Measurements from ENCODE around the gene CPED1. TPM values are rescaled to one million over a fixed set of nuclear protein-coding genes. Genes with fewer than 3 reads are reported as not detected.

The CPED1 gene
- total RNA-seq, 2 experiments from 2014 or later = not detected

- Histone ChIP-seq H3K4me1 (ENCODE audit: insufficient read depth, low read length, poor library complexity, severe bottlenecking) (peaks cover 10% of the 10 kb centered on the region), H2AFZ (ENCODE audit: low read length) (no peak overlapping the region; the same call in 1 of the 2 replicates), H3K4me2 (ENCODE audit: low read length) (no peak overlapping the region), H3K9me3 (ENCODE audit: low read length) (no peaks in the 10 kb centered on the region), H4K20me1 (ENCODE audit: insufficient read depth, low read length) (no peaks in the 10 kb centered on the region), H3K79me2 (ENCODE audit: insufficient read depth, low read depth, low read length) (no peaks in the 10 kb centered on the region), H3K9me2 (ENCODE audit: insufficient read depth, low read length) (no peaks in the 10 kb centered on the region), H3K4me3 (ENCODE audit: low read depth, low read length, poor library complexity, severe bottlenecking) (no peak overlapping the region), H3K27ac (ENCODE audit: low read depth, low read length, poor library complexity, severe bottlenecking) (no peak overlapping the region), H3K36me3 (ENCODE audit: insufficient read depth, low read length) (no peaks in the 10 kb centered on the region)
- no TSS peak for BruUV-seq (replicated peaks)
- intact Hi-C loops (cut with micrococcal nuclease; ENCODE audit: unreplicated experiment) = no loop called here
- CTCF ChIA-PET (ENCODE audit: unreplicated experiment) = no interaction called here
- TF ChIP-seq EZH2phosphoT487 (IDR thresholded peaks at IDR 0.05; ENCODE audit: borderline replicate concordance, low read depth, low read length) = no peak
- TF ChIP-seq, protein P1, sequence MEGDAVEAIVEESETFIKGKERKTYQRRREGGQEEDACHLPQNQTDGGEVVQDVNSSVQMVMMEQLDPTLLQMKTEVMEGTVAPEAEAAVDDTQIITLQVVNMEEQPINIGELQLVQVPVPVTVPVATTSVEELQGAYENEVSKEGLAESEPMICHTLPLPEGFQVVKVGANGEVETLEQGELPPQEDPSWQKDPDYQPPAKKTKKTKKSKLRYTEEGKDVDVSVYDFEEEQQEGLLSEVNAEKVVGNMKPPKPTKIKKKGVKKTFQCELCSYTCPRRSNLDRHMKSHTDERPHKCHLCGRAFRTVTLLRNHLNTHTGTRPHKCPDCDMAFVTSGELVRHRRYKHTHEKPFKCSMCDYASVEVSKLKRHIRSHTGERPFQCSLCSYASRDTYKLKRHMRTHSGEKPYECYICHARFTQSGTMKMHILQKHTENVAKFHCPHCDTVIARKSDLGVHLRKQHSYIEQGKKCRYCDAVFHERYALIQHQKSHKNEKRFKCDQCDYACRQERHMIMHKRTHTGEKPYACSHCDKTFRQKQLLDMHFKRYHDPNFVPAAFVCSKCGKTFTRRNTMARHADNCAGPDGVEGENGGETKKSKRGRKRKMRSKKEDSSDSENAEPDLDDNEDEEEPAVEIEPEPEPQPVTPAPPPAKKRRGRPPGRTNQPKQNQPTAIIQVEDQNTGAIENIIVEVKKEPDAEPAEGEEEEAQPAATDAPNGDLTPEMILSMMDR (conservative IDR thresholded peaks at IDR 0.05; ENCODE audit: low read length) = no peak
- POLR2A ChIA-PET = interaction anchor here (1.2 kb wide), 1 partner anchor 9 kb away, joined by 10 read pairs; no protein-coding TSS in a partner anchor
- no peak for DNase-seq (ENCODE audit: low spot score)
Observed at GRCh38 chr7:121205777-121206176, 217.3 kb downstream of the CPED1 start.

GRCh38 chr7:121211253-121211652, 222.7 kb downstream of the CPED1 start:
- no peaks in the 10 kb centered on the region for H3K36me3 ChIP-seq (ENCODE audit: insufficient read depth, low read length)
- H3K9me3 ChIP-seq (ENCODE audit: low read length) = no peaks in the 10 kb centered on the region
- no peak overlapping the region for H3K27ac ChIP-seq (ENCODE audit: low read depth, low read length, poor library complexity, severe bottlenecking)
- H3K79me2 ChIP-seq (ENCODE audit: insufficient read depth, low read depth, low read length) = no peaks in the 10 kb centered on the region
- no peak overlapping the region for H3K4me2 ChIP-seq (ENCODE audit: low read length)
- no peak for DNase-seq (ENCODE audit: low spot score)
- no peaks in the 10 kb centered on the region for H4K20me1 ChIP-seq (ENCODE audit: insufficient read depth, low read length)
- no peak overlapping the region for H3K4me3 ChIP-seq (ENCODE audit: low read depth, low read length, poor library complexity, severe bottlenecking)
- no peaks in the 10 kb centered on the region for H3K4me1 ChIP-seq (ENCODE audit: insufficient read depth, low read length, poor library complexity, severe bottlenecking)
- ChIA-PET CTCF (ENCODE audit: unreplicated experiment) (no interaction called here), POLR2A (interaction anchor here (1.0 kb wide), 1 partner anchor 26 kb away, joined by 3 read pairs; no protein-coding TSS in a partner anchor)
- intact Hi-C loops (cut with micrococcal nuclease; ENCODE audit: unreplicated experiment) = no loop called here
- H3K9me2 ChIP-seq (ENCODE audit: insufficient read depth, low read length) = no peaks in the 10 kb centered on the region
- TF ChIP-seq, protein P1 (conservative IDR thresholded peaks at IDR 0.05; ENCODE audit: low read length) = no peak
- TF ChIP-seq EZH2phosphoT487 (IDR thresholded peaks at IDR 0.05; ENCODE audit: borderline replicate concordance, low read depth, low read length) = no peak
- no peak overlapping the region for H2AFZ ChIP-seq (ENCODE audit: low read length)
- BruUV-seq (replicated peaks) = no TSS peak

DNA sequence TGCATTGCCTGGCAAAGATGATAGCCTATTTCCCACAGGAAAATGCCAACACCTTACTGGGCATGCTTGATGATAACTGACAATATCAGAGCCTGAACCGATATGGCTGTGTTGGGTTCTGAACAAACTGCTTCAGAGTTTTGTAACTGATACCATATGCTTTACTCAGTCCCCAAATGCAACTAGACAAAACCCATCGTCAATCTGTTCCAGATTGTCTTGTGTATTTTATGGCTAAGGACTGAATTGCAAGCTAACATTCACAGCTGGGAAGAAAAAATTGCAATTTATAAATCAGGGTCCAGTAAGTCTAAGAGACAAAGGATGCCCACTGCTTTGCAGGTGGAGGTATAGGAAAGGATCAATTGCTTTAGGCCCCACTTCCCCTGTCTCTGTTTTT, 223.5 kb downstream of the CPED1 start:
- CTCF ChIA-PET (ENCODE audit: unreplicated experiment) = no interaction called here
- Histone ChIP-seq H3K36me3 (ENCODE audit: insufficient read depth, low read length) (no peaks in the 10 kb centered on the region), H3K4me2 (ENCODE audit: low read length) (no peak overlapping the region), H3K79me2 (ENCODE audit: insufficient read depth, low read depth, low read length) (no peaks in the 10 kb centered on the region), H4K20me1 (ENCODE audit: insufficient read depth, low read length) (no peaks in the 10 kb centered on the region), H3K9me2 (ENCODE audit: insufficient read depth, low read length) (no peaks in the 10 kb centered on the region), H3K4me3 (ENCODE audit: low read depth, low read length, poor library complexity, severe bottlenecking) (no peak overlapping the region), H3K27ac (ENCODE audit: low read depth, low read length, poor library complexity, severe bottlenecking) (no peak overlapping the region), H3K4me1 (ENCODE audit: insufficient read depth, low read length, poor library complexity, severe bottlenecking) (no peaks in the 10 kb centered on the region), H3K9me3 (ENCODE audit: low read length) (no peaks in the 10 kb centered on the region), H2AFZ (ENCODE audit: low read length) (no peak overlapping the region)
- intact Hi-C loops (cut with micrococcal nuclease; ENCODE audit: unreplicated experiment) = no loop called here
- TF ChIP-seq, protein P1 (conservative IDR thresholded peaks at IDR 0.05; ENCODE audit: low read length) = no peak
- TF ChIP-seq EZH2phosphoT487 (IDR thresholded peaks at IDR 0.05; ENCODE audit: borderline replicate concordance, low read depth, low read length) = no peak
- POLR2A ChIA-PET = interaction anchor here (0.6 to 1.0 kb wide), 3 partner anchors 26 to 209 kb away, joined by 3 read pairs; no protein-coding TSS in a partner anchor
- BruUV-seq (replicated peaks) = no TSS peak
- DNase-seq (ENCODE audit: low spot score) = no peak

Measured in OCI-LY7 (cell line).